ENCODE results near the gene ZNF451. TPM values are rescaled to one million over a fixed set of nuclear protein-coding genes. Genes with fewer than 3 reads are reported as not detected.

Gene ZNF451
- total RNA-seq, 2 donors from 2014 or later: 58.1 to 72.5 TPM

GRCh38 chr6:57104336-57104735, 14.3 kb downstream of the ZNF451 start:
- Mint-ChIP-seq H3K27ac (no peak overlapping the region), H3K36me3 (ENCODE audit: low read depth) (peaks cover 56% of the 10 kb centered on the region), H3K4me1 (no peaks in the 10 kb centered on the region), H3K9me3 (no peaks in the 10 kb centered on the region), H3K4me3 (no peak overlapping the region), H3K27me3 (ENCODE audit: insufficient read depth) (no peaks in the 10 kb centered on the region)
- Histone ChIP-seq H3K27me3 (ENCODE audit: control insufficient read depth, insufficient read depth, low read length, poor library complexity, severe bottlenecking) (no peaks in the 10 kb centered on the region), H3K9me3 (ENCODE audit: control insufficient read depth, low read length) (no peaks in the 10 kb centered on the region), H3K4me1 (ENCODE audit: control insufficient read depth, insufficient read depth, low read length) (no peaks in the 10 kb centered on the region), H3K9ac (ENCODE audit: extremely low read depth, low read length, poor library complexity, severe bottlenecking) (no peak overlapping the region), H3K27ac (ENCODE audit: low read depth, low read length) (no peak overlapping the region), H3K36me3 (ENCODE audit: control insufficient read depth, insufficient read depth, low read length) (peaks cover 75% of the 10 kb centered on the region), H3K4me3 (ENCODE audit: low read length) (no peak overlapping the region)
- DNase-seq: no peak
- TF ChIP-seq CTCF (conservative IDR thresholded peaks at IDR 0.05): no peak
- WGBS, 2 experiments (ENCODE audit: insufficient coverage in 1 of 2, insufficient read length in 1 of 2): 95 to 100% methylated on average over 2 to 5 of the region's 5 CpGs

- Histone ChIP-seq H3K9ac (ENCODE audit: extremely low read depth, low read length, poor library complexity, severe bottlenecking) (no peak overlapping the region), H3K27ac (ENCODE audit: low read depth, low read length) (no peak overlapping the region), H3K27me3 (ENCODE audit: control insufficient read depth, insufficient read depth, low read length, poor library complexity, severe bottlenecking) (no peaks in the 10 kb centered on the region), H3K36me3 (ENCODE audit: control insufficient read depth, insufficient read depth, low read length) (peaks cover 49% of the 10 kb centered on the region), H3K4me3 (ENCODE audit: low read length) (no peak overlapping the region), H3K4me1 (ENCODE audit: control insufficient read depth, insufficient read depth, low read length) (no peaks in the 10 kb centered on the region), H3K9me3 (ENCODE audit: control insufficient read depth, low read length) (no peaks in the 10 kb centered on the region)
- no peak for DNase-seq
- H3K36me3 Mint-ChIP-seq (ENCODE audit: low read depth): peaks cover 32% of the 10 kb centered on the region
- TF ChIP-seq CTCF (conservative IDR thresholded peaks at IDR 0.05): no peak
- H3K27ac Mint-ChIP-seq: no peak overlapping the region
- WGBS, 2 experiments (ENCODE audit: insufficient coverage in 1 of 2, insufficient read length in 1 of 2): 100% methylated on average over 1 of the region's 1 CpG; no CpG with 5 or more reads in 1 of the 2 experiments
- H3K9me3 Mint-ChIP-seq: no peaks in the 10 kb centered on the region
- no peak overlapping the region for H3K4me3 Mint-ChIP-seq
- no peaks in the 10 kb centered on the region for H3K27me3 Mint-ChIP-seq (ENCODE audit: insufficient read depth)
- no peaks in the 10 kb centered on the region for H3K4me1 Mint-ChIP-seq
These were observed 17.0 kb downstream of the ZNF451 start for GRCh38 chr6:57106990-57107389.

GRCh38 chr6:57108691-57109090, 18.7 kb downstream of the ZNF451 start:
- H3K36me3 Mint-ChIP-seq (ENCODE audit: low read depth): peaks cover 20% of the 10 kb centered on the region
- Histone ChIP-seq H3K4me3 (ENCODE audit: low read length) (no peak overlapping the region), H3K27ac (ENCODE audit: low read depth, low read length) (no peak overlapping the region), H3K36me3 (ENCODE audit: control insufficient read depth, insufficient read depth, low read length) (peaks cover 32% of the 10 kb centered on the region), H3K9me3 (ENCODE audit: control insufficient read depth, low read length) (no peaks in the 10 kb centered on the region), H3K4me1 (ENCODE audit: control insufficient read depth, insufficient read depth, low read length) (no peaks in the 10 kb centered on the region), H3K9ac (ENCODE audit: extremely low read depth, low read length, poor library complexity, severe bottlenecking) (no peak overlapping the region), H3K27me3 (ENCODE audit: control insufficient read depth, insufficient read depth, low read length, poor library complexity, severe bottlenecking) (no peaks in the 10 kb centered on the region)
- 76 to 88% methylated on average over 1 of the region's 1 CpG for WGBS, 2 experiments (ENCODE audit: insufficient coverage in 1 of 2, insufficient read length in 1 of 2)
- no peak for DNase-seq
- H3K9me3 Mint-ChIP-seq: no peaks in the 10 kb centered on the region
- H3K27me3 Mint-ChIP-seq (ENCODE audit: insufficient read depth): no peaks in the 10 kb centered on the region
- no peaks in the 10 kb centered on the region for H3K4me1 Mint-ChIP-seq
- H3K27ac Mint-ChIP-seq: no peak overlapping the region
- no peak overlapping the region for H3K4me3 Mint-ChIP-seq
- no peak for TF ChIP-seq CTCF (conservative IDR thresholded peaks at IDR 0.05)

Data from endodermal cell (in vitro differentiated cells).